Activated naive CD4-positive, alpha-beta T cell treated with anti-CD3 and anti-CD28 coated beads, Interleukin-2, amount 50 U/mL, for 24 hours (primary cell): ENCODE measurements around the gene VEGFB.
A peak's percentile ranks its signal among the peaks of the same experiment; 100 is the strongest.

ENCODE experiments used
- H3K27ac Mint-ChIP-seq: one replicate; pipeline ENCODE4 v1.8.0; 2021; ENCODE audit warnings: mild to moderate bottlenecking, mixed read lengths
- H3K27me3 Mint-ChIP-seq: one replicate; pipeline ENCODE4 v1.8.0; 2021; ENCODE audit warnings: mixed read lengths
- H3K36me3 Mint-ChIP-seq: one replicate; pipeline ENCODE4 v1.8.0; 2021; ENCODE audit warnings: mixed read lengths
- H3K4me1 Mint-ChIP-seq: one replicate; pipeline ENCODE4 v1.8.0; 2021; ENCODE audit warnings: mixed read lengths
- H3K4me3 Mint-ChIP-seq: one replicate; pipeline ENCODE4 v1.8.0; 2021; ENCODE audit warnings: mild to moderate bottlenecking, mixed read lengths
- H3K9me3 Mint-ChIP-seq: one replicate; pipeline ENCODE4 v1.8.0; 2021; ENCODE audit warnings: mixed read lengths

VEGFB gene

GRCh38 chr11:64207256-64208085 lies 26.9 kb upstream of the VEGFB start:
- H3K27ac Mint-ChIP-seq, result peak overlapping the region; percentile 94
- no peaks in the 10 kb centered on the region for H3K27me3 Mint-ChIP-seq
- no peaks in the 10 kb centered on the region for H3K9me3 Mint-ChIP-seq
- H3K4me1 Mint-ChIP-seq, result peaks cover 39% of the 10 kb centered on the region
- peaks cover 20% of the 10 kb centered on the region for H3K36me3 Mint-ChIP-seq
- H3K4me3 Mint-ChIP-seq, result peak overlapping the region; percentile 93

- H3K4me3 Mint-ChIP-seq, result peak overlapping the region; percentile 93
- no peaks in the 10 kb centered on the region for H3K9me3 Mint-ChIP-seq
- H3K36me3 Mint-ChIP-seq, result peaks cover 20% of the 10 kb centered on the region
- H3K27ac Mint-ChIP-seq, result peak overlapping the region; percentile 94
- H3K4me1 Mint-ChIP-seq, result peaks cover 43% of the 10 kb centered on the region
- H3K27me3 Mint-ChIP-seq, result no peaks in the 10 kb centered on the region
Observed at GRCh38 chr11:64208086-64208795, 26.1 kb upstream of the VEGFB start.

DNA sequence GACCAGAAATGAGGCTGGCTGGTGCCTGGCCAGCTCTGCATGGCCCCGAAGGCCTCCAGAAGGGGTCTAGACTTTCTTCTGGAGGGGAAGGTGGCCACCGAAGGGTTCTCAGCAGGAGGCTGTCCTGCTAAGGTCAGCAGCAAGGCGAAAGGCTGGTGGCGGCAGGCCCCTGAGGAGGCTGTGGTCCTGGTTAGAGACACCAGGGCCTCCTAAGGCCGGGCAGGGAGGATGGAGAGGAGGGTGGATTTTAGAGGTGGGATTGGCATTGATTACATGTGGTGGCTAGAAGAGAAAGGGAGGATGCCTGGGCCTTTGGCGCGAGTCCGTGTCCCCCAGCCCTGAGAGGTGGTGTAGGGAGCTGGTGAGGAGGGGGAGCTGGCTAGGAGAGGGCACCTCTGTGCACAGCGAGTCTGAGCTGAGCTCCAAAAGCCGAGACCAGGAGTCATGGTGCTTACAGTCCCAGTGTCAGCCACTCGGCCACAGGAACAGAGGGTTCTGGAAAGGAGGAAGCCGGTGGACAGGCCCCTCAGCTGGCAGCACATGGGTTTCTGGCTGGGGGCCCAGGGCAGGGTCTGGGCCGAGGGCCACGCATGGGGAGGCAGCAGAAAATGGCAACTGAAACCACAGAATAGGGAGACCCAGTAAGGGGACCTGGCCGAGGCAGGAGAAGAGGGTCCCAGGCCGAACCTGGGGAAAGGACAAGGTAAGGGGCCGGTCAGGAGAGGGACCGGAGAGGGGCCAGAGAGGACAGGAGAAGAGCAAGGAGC lies 25.4 kb upstream of the VEGFB start:
- Mint-ChIP-seq H3K4me3 (peak overlapping the region; percentile 93), H3K27ac (peak overlapping the region; percentile 88), H3K27me3 (no peaks in the 10 kb centered on the region), H3K4me1 (peaks cover 41% of the 10 kb centered on the region), H3K36me3 (peaks cover 21% of the 10 kb centered on the region), H3K9me3 (no peaks in the 10 kb centered on the region)

DNA sequence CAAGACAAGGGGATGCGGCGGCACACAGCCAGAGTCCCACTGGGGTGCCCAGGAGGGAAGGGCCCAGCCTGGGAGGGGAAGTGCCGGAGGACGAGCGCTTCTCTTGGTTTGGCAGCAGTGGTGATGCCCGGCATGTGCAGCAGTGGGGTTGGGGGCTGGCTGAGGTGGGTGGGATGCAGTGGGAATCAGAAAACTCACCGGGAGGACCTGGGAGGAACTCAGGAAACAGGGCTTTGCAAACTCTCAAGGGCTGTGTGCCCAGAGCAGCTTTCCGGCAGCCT lies 24.9 kb upstream of the VEGFB start:
- peaks cover 36% of the 10 kb centered on the region for H3K4me1 Mint-ChIP-seq

DNA sequence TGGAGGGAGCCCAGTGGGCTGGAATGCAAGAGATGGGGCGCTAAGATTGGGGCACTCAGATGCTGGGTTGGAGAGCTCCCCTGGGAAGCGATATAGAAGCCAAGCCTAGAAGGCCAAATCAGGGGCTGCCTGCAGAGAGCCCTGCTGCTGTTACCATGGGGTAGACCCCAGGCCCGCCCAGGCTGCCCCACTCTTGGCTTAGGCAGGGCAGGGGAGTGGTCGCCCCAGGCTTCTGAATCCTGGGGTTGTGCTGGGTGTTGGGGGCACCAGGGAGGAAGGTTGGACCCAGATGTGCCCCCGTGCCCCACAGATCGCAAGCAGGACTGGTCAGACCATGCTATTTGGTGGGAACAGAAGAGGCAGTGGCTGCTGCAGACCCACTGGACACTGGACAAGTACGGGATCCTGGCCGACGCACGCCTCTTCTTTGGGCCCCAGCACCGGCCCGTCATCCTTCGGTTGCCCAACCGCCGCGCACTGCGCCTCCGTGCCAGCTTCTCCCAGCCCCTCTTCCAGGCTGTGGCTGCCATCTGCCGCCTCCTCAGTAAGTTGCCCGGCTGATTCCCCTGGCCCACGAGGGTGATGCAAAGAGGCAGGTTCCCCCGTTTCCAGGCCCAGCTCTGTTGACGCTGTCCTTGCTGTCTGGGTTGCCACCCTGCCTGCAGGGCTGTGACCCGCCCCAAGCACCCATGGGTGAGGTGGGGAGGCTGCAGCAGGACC lies 23.9 kb upstream of the VEGFB start:
- peaks cover 20% of the 10 kb centered on the region for H3K36me3 Mint-ChIP-seq
- no peak overlapping the region for H3K4me3 Mint-ChIP-seq
- no peaks in the 10 kb centered on the region for H3K27me3 Mint-ChIP-seq
- H3K9me3 Mint-ChIP-seq, result no peaks in the 10 kb centered on the region
- no peak overlapping the region for H3K27ac Mint-ChIP-seq
- peaks cover 38% of the 10 kb centered on the region for H3K4me1 Mint-ChIP-seq

More for the DNA sequence above, 24.9 kb upstream of the VEGFB start:
- Mint-ChIP-seq H3K9me3 (no peaks in the 10 kb centered on the region), H3K36me3 (peaks cover 18% of the 10 kb centered on the region), H3K27me3 (no peaks in the 10 kb centered on the region), H3K27ac (peak overlapping the region; percentile 88), H3K4me3 (peak overlapping the region; percentile 4)

GRCh38 chr11:64211181-64211872 lies 23.1 kb upstream of the VEGFB start:
- Mint-ChIP-seq H3K27me3 (no peaks in the 10 kb centered on the region), H3K4me1 (peaks cover 32% of the 10 kb centered on the region), H3K27ac (peak overlapping the region; percentile 59), H3K9me3 (no peaks in the 10 kb centered on the region), H3K4me3 (no peak overlapping the region), H3K36me3 (peaks cover 20% of the 10 kb centered on the region)

DNA sequence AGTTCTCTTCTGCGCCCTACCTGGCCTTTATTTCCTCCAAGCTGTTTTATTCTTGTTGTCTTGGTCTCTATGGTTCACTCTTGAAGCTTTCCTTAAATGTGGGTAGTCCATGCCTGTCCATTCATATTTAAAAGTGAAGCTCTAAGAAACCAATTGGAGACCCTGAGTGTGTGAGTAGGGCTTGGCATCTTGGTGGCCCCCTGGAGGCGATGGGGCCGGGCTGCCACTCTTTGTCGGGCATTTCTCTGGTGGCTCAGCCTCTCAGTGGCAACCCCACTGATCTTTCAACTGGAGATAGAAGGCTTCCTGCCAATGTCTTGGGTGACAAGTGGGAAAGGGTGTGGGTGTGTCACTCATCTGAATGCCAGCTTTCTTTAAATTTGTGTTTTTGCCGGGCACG lies 17.5 kb upstream of the VEGFB start:
- Mint-ChIP-seq H3K4me1 (peaks cover 27% of the 10 kb centered on the region), H3K27ac (no peak overlapping the region), H3K36me3 (peaks cover 15% of the 10 kb centered on the region), H3K4me3 (no peak overlapping the region), H3K27me3 (no peaks in the 10 kb centered on the region), H3K9me3 (no peaks in the 10 kb centered on the region)

DNA sequence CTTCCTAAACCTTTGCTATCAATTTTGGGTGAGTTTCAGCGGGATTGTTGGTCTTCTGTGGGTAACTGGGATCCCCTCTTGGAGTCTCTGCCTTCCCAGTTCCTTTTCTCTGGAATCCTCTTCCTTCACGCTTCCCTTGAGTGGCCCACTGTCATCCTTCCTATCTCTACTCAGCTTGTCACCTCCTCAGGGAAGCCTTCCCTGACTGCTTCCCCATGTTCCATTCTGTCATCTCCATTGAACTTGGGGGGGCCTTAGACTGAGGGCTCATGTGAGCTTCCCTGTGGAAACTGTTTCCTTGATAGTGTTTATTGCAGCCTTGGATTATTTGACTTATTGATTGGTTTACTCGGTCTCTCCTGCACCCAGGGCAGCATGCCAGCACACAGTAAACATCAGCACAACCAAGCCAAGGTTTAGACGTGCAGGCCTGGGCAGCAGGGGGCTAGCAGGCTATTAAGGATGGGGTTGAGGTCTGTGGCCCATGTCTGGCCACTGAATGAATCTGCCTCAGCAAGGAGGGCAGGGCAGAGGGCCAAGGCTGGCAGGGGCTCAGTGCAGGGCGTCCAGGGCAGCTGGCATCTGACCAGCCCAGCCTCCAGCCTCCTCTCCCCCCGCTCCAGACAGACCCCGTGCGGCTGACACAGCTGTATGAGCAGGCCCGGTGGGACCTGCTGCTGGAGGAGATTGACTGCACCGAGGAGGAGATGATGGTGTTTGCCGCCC lies 15.6 kb upstream of the VEGFB start:
- H3K9me3 Mint-ChIP-seq, result no peaks in the 10 kb centered on the region
- H3K4me3 Mint-ChIP-seq, result no peak overlapping the region
- no peaks in the 10 kb centered on the region for H3K27me3 Mint-ChIP-seq
- H3K27ac Mint-ChIP-seq, result peak overlapping the region; percentile 19
- peaks cover 15% of the 10 kb centered on the region for H3K4me1 Mint-ChIP-seq
- H3K36me3 Mint-ChIP-seq, result peaks cover 10% of the 10 kb centered on the region

DNA sequence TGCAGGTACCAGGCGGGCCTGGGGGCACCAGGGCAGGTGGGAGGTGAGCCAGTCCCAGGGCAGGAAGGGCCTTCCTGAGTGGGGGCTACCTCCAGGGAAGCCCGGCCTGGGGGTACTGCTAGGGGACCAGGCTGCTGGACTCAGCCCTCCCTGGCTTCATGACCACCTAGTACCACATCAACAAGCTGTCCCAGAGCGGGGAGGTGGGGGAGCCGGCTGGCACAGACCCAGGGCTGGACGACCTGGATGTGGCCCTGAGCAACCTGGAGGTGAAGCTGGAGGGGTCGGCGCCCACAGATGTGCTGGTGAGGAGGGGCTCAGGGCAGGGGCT lies 15.1 kb upstream of the VEGFB start:
- no peaks in the 10 kb centered on the region for H3K27me3 Mint-ChIP-seq
- no peak overlapping the region for H3K27ac Mint-ChIP-seq
- H3K4me3 Mint-ChIP-seq, result no peak overlapping the region

GRCh38 chr11:64219755-64220154 lies 14.6 kb upstream of the VEGFB start:
- Mint-ChIP-seq H3K36me3 (peaks cover 8% of the 10 kb centered on the region), H3K27me3 (no peaks in the 10 kb centered on the region), H3K9me3 (no peaks in the 10 kb centered on the region), H3K27ac (no peak overlapping the region), H3K4me1 (peaks cover 15% of the 10 kb centered on the region), H3K4me3 (no peak overlapping the region)

More for the DNA sequence above, 15.1 kb upstream of the VEGFB start:
- Mint-ChIP-seq H3K9me3 (no peaks in the 10 kb centered on the region), H3K36me3 (peaks cover 8% of the 10 kb centered on the region), H3K4me1 (peaks cover 13% of the 10 kb centered on the region)

- H3K4me1 Mint-ChIP-seq, result peaks cover 15% of the 10 kb centered on the region
- H3K27ac Mint-ChIP-seq, result no peak overlapping the region
- H3K9me3 Mint-ChIP-seq, result no peaks in the 10 kb centered on the region
- H3K36me3 Mint-ChIP-seq, result peaks cover 4% of the 10 kb centered on the region
- no peak overlapping the region for H3K4me3 Mint-ChIP-seq
- no peaks in the 10 kb centered on the region for H3K27me3 Mint-ChIP-seq
Observed at GRCh38 chr11:64220271-64220670, 14.1 kb upstream of the VEGFB start.

GRCh38 chr11:64220798-64221197 lies 13.6 kb upstream of the VEGFB start:
- H3K4me1 Mint-ChIP-seq, result peaks cover 17% of the 10 kb centered on the region
- no peaks in the 10 kb centered on the region for H3K27me3 Mint-ChIP-seq
- no peaks in the 10 kb centered on the region for H3K9me3 Mint-ChIP-seq
- peaks cover 4% of the 10 kb centered on the region for H3K36me3 Mint-ChIP-seq
- H3K4me3 Mint-ChIP-seq, result no peak overlapping the region
- H3K27ac Mint-ChIP-seq, result no peak overlapping the region

GRCh38 chr11:64222651-64223000 lies 11.8 kb upstream of the VEGFB start:
- H3K27ac Mint-ChIP-seq, result no peak overlapping the region
- no peak overlapping the region for H3K4me3 Mint-ChIP-seq
- H3K4me1 Mint-ChIP-seq, result peaks cover 22% of the 10 kb centered on the region

GRCh38 chr11:64223001-64223651 lies 11.3 kb upstream of the VEGFB start:
- no peaks in the 10 kb centered on the region for H3K9me3 Mint-ChIP-seq
- H3K4me3 Mint-ChIP-seq, result no peak overlapping the region
- no peaks in the 10 kb centered on the region for H3K27me3 Mint-ChIP-seq
- no peak overlapping the region for H3K27ac Mint-ChIP-seq
- peaks cover 25% of the 10 kb centered on the region for H3K4me1 Mint-ChIP-seq
- no peaks in the 10 kb centered on the region for H3K36me3 Mint-ChIP-seq

More at GRCh38 chr11:64222651-64223000, 11.8 kb upstream of the VEGFB start:
- Mint-ChIP-seq H3K36me3 (no peaks in the 10 kb centered on the region), H3K9me3 (no peaks in the 10 kb centered on the region), H3K27me3 (no peaks in the 10 kb centered on the region)
